Measurements from ENCODE around the gene EPHA4.

The EPHA4 gene

GRCh38 chr2:221500501-221501209 lies 71.4 kb downstream of the EPHA4 start:
- TF ChIP-seq CTCF (IDR thresholded peaks at IDR 0.05; ENCODE audit: low read depth, low read length) = no peak
- no peak for DNase-seq (ENCODE audit: extremely low read depth, low read depth)

GRCh38 chr2:221495731-221496130 lies 76.4 kb downstream of the EPHA4 start:
- TF ChIP-seq CTCF (IDR thresholded peaks at IDR 0.05; ENCODE audit: low read depth, low read length) = no peak
- DNase-seq (ENCODE audit: extremely low read depth, low read depth) = no peak

GRCh38 chr2:221494556-221494955 lies 77.5 kb downstream of the EPHA4 start:
- no peak for DNase-seq (ENCODE audit: extremely low read depth, low read depth)
- TF ChIP-seq CTCF (IDR thresholded peaks at IDR 0.05; ENCODE audit: low read depth, low read length) = no peak

GRCh38 chr2:221493391-221493790 lies 78.7 kb downstream of the EPHA4 start:
- no peak for DNase-seq (ENCODE audit: extremely low read depth, low read depth)
- no peak for TF ChIP-seq CTCF (IDR thresholded peaks at IDR 0.05; ENCODE audit: low read depth, low read length)

GRCh38 chr2:221492636-221493035 lies 79.5 kb downstream of the EPHA4 start:
- DNase-seq (ENCODE audit: extremely low read depth, low read depth) = no peak

GRCh38 chr2:221490506-221491060 lies 81.5 kb downstream of the EPHA4 start:
- no peak for DNase-seq (ENCODE audit: extremely low read depth, low read depth)
- no peak for TF ChIP-seq CTCF (IDR thresholded peaks at IDR 0.05; ENCODE audit: low read depth, low read length)

More at GRCh38 chr2:221492636-221493035, 79.5 kb downstream of the EPHA4 start:
- TF ChIP-seq CTCF (IDR thresholded peaks at IDR 0.05; ENCODE audit: low read depth, low read length) = no peak

GRCh38 chr2:221488136-221488807 lies 83.8 kb downstream of the EPHA4 start:
- no peak for DNase-seq (ENCODE audit: extremely low read depth, low read depth)
- no peak for TF ChIP-seq CTCF (IDR thresholded peaks at IDR 0.05; ENCODE audit: low read depth, low read length)
